ENCODE results near the gene C6orf15.

DNA sequence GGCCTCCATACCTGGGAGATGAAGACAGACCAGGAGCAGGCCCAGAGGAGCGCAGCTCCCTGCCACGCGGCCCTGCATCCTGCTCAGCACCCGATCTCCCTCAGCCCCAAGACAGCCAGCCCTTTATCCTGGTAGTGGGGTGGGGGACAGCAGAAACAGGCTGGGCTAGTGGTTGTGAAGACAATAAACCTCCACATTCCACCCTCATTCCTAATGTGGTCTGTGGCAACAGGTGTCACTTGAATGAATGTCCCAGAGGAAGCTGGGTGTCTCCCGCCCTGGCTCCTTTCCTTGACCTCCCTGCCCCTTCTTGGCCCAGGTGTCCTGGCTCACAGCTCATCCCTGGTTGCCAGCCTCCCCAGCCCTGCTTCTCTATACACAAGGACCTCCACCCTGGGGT lies at the start of gene C6orf15:
- TF ChIP-seq, protein P1, sequence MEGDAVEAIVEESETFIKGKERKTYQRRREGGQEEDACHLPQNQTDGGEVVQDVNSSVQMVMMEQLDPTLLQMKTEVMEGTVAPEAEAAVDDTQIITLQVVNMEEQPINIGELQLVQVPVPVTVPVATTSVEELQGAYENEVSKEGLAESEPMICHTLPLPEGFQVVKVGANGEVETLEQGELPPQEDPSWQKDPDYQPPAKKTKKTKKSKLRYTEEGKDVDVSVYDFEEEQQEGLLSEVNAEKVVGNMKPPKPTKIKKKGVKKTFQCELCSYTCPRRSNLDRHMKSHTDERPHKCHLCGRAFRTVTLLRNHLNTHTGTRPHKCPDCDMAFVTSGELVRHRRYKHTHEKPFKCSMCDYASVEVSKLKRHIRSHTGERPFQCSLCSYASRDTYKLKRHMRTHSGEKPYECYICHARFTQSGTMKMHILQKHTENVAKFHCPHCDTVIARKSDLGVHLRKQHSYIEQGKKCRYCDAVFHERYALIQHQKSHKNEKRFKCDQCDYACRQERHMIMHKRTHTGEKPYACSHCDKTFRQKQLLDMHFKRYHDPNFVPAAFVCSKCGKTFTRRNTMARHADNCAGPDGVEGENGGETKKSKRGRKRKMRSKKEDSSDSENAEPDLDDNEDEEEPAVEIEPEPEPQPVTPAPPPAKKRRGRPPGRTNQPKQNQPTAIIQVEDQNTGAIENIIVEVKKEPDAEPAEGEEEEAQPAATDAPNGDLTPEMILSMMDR (conservative IDR thresholded peaks at IDR 0.05; ENCODE audit: low read depth, low read length): no peak
- no peak for TF ChIP-seq EZH2phosphoT487 (IDR thresholded peaks at IDR 0.05; ENCODE audit: borderline replicate concordance, low read length)

Data from PC-3 (cell line).